CD4-positive, alpha-beta T cell treated with Interleukin-4 for 1 hour (primary cell): ENCODE measurements around the gene SYT1.

Source experiments
- DNase-seq, 2 donors: peaks; one replicate each; pipeline ENCODE4 v3.0.0-alpha.2; 2020 to 2022

The SYT1 gene

GRCh38 chr12:79366374-79366773, 501.8 kb downstream of the SYT1 start:
- no peak for DNase-seq

DNA sequence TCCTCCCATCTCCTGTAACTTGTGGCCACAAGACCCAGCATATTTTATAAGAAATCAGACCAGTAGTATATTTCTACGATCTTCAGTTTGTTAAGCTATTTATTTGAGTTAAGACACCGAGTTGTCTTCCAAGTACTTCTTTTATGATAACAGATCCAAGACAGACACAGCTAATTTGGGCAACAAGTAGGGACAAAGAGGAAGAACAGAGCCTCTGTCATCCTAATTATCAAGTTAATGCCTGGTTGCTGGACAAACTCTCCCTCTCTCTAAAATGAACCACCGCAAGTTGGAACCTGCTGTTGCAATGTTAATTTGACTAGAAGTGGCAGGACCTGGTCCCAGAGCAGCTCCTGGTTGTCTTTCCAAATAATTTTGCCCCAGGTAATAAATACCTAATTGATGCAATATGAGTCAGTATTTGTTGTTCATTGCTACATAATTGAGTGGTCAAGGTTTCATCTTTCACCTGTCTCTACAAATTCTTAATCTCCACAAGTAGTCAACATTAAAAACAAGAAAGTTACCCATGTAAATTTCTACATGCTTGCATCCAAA, 502.5 kb downstream of the SYT1 start:
- no peak for DNase-seq

DNA sequence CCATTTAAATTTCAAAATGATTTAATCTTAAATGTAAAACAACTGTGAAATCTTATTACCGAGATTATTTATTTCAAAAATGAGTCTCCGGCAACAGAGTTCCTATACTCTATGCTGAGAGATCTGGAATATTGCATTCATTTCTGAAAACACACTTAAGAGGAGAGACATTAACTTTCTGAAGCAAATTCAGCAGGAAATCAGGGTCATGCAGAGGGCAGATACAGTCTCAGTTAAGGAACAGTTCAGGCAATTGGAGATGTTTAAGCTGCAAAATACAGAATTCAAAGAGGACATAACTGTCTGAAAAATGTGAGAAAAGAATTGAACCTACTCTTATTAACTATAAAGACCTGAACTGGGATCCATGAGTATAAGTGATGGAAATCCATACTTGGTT, 505.4 kb downstream of the SYT1 start:
- no peak for DNase-seq

- no peak for DNase-seq
These were observed 506.7 kb downstream of the SYT1 start for GRCh38 chr12:79371226-79371625.

GRCh38 chr12:79373896-79374499, 509.4 kb downstream of the SYT1 start:
- no peak for DNase-seq

DNA sequence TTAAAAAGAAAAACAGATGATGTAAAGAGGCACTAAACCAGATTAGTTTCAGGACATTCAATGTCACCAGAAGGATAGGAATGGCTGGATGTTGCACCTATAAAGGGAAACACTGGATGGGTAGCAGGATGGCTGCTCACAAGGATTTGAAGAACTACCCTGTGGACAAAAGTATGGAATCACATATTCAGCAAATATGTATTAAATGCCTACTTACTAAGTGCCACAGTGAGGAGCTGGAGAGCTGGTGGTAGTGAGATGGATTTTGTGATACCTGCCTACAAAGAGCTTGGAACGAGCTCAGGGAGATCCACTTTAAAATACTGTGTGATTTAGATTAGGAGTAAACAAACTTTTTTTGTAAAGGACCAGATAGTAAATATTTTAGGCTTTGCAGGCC, 510.0 kb downstream of the SYT1 start:
- no peak for DNase-seq

DNA sequence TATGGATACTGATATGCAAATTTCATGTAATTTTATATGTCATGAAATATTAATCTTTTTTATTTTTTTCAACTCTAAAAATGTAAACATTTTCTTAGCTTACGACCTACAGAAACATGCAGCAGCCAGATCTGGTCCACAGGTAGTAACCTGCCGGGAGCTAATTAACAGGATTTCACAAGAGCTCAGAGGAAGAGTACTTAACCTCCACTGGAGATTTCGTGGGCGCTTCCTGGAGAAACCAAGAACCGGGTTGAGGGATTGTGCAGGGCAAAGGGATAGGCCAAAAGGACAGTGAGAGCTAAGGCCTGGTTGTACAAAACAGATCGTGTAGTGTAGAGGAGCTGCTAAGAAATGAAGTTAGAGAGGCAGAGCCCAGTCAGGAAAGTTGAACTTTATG, 510.5 kb downstream of the SYT1 start:
- DNase-seq, result no peak

GRCh38 chr12:79378496-79378895, 513.9 kb downstream of the SYT1 start:
- DNase-seq, result no peak

DNA sequence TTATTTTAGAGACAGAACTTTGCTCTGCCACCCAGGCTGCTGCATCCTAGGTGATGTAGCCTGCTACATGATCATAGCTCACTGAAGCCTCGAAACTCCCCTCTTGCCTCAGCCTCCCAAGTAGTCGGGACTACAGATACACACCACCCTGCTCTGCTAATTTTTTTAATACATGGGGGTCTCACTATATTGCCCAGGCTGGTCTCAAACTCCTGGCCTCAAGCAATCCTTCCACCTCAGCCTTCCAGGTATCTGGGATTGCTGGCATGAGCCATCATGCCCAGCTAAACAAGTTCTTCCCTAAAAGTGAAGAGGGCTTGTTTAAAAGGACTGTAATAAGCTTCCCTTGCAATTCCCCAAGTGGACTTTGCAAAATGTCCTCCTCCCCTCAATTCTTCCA, 515.8 kb downstream of the SYT1 start:
- DNase-seq, result no peak

DNA sequence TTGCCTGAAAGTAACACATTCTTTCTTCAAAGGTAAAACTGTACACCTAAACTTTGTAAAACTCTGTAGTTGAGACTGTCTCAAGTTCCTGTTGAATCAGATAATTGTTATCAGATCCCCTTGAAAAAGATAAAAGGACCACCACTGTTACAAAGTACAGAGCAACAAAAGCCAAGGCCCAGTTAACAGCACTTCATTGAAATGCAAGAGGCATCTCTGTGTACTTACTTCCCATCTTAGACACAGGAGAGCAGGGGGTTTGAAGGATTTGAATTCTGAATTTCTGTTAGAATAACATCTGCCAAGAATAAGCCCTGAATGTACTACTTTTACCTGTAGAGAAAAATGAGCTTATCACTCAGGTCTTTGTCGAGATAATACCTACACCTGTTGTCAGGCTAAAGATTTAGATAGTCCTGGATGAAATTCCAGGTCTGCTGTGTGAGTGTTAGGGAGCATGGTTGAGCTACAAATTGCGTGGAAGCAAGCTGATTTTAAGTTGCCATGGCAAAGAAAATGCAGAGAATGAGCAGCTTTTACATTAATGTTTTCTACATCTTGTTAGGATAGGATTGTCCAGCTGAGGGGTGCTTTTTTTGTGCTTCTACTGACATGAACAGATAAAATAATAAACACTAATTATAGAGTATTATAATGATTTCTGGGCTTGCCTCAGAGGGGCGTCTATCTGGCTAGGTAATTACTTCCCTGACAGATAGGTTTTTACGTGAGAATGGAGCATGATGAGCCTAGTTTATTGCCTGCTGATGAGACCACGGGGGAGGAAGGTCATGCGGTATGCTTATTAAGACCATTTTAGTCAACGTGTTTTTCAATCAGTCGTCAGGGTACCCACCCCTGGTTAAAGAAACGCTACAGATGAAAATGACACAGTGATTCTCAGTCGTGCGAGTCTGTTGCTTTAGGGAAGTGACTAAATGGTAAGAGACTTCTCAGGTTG, 517.0 kb downstream of the SYT1 start:
- DNase-seq, result no peak

GRCh38 chr12:79384551-79384950, 520.0 kb downstream of the SYT1 start:
- no peak for DNase-seq

DNA sequence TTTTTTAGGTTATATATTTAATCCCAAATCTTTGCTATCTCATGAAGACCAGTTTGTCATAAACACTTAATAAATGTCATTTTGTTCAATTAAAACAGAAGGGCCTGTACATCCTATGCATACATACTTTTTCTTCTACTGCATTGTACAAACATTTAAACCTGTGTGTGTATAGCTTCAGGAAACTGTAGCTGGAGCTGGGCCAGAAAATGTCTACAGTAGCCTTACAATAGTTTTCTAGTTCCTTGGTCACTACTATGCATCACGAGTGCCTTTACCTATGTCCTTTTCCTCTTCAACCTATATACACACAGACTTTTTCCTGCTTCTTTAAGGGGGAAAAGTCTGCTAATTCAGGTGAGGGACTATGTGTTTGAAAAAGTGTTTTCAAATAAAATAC, 523.4 kb downstream of the SYT1 start:
- DNase-seq, result no peak

GRCh38 chr12:79393842-79394241, 529.3 kb downstream of the SYT1 start:
- DNase-seq, result no peak

DNA sequence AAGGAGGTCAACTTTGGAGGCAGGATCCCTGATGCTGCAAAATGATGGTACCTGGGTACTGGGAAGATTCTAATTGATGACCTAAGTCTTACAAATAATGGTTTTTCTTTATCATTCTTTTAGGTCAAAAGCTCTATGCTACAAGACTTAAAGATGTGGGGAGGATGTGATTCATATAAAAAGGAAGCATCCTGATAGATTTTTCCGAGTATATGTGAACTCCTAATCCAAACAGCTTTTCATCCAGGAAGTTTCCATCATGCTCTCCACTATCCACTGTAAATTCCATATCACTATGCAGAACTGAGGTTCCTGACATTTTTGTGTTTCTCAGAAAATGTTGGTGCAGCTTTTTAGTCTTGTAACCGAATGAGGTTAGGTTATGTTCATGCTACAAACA, 533.0 kb downstream of the SYT1 start:
- no peak for DNase-seq

DNA sequence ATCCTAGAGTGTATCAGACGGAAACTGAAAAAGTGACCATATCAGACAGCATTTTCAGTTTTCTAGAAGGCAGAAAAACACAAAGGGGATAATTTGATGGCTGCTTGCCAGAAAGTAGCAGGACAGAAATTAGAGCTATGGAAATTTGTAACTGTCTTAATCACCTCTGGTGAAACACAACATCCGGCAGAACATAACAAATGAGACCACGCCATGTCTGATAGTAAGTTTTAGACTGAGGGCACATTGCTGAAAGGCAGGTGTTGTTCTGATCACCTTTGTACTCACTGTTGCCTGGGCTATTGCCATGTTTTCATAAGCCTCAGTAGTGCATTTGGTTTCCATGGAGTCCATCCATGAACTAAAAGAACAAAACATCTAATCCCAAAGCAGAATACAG, 535.9 kb downstream of the SYT1 start:
- no peak for DNase-seq

GRCh38 chr12:79402606-79403005, 538.0 kb downstream of the SYT1 start:
- DNase-seq, result no peak

DNA sequence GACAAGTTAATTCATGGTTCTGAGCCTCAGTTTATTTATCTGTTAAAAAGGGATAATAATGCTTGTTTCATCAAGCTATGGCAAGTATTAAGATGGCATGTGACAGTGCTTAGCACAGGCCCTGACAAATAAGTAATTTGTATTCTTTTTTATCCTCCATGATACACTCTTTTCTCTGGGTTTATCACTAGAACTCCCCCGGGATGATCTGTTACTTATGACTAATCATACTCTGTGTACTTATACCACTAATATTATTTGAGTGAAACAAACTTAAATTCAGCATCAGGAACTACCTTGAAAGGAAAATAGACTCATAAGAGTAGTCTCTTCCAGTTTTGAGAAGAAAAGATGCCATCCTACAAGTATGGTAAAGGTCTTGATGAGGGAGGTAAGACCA, 542.4 kb downstream of the SYT1 start:
- no peak for DNase-seq

- no peak for DNase-seq
These were observed 543.4 kb downstream of the SYT1 start for GRCh38 chr12:79407671-79408622.

DNA sequence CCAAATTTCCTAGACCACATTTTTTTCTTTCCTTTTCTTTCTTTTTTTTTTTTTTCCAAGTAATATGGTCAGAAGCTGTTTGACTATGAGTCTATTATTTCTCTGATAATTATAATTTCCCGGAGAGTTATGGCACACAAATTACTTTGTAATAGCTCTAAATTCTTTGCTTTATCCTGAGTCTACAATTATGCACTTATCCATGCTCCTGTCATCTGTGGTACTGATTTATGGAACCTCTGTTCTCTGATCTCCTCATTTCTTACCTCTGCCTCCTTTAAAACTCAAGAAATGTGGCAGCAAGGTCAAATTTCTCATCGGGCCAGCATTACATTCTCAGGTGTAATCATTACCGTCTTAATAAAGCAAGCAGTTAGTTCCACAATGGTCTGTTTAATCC, 544.1 kb downstream of the SYT1 start:
- no peak for DNase-seq

DNA sequence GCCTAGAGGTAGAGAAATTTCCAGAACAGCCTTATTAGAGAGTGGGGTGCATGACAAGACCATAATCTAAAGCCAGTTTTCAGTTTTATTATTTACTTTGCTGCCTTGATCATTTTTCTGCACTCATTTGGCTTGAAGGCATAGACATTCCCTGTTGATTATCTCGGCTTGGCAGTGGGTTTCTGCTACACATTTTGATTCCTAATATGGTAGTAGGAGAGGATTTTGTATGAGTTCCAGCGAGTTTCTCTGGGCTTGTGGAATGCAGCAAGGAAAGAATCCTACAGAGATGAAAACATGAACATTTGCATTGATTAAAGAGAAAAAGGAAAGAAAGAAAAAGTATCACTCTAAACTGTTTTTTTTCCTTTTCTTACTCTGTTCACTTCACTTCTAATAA, 545.0 kb downstream of the SYT1 start:
- DNase-seq, result no peak

- DNase-seq, result no peak
These were observed 547.2 kb downstream of the SYT1 start for GRCh38 chr12:79411791-79412190.

DNA sequence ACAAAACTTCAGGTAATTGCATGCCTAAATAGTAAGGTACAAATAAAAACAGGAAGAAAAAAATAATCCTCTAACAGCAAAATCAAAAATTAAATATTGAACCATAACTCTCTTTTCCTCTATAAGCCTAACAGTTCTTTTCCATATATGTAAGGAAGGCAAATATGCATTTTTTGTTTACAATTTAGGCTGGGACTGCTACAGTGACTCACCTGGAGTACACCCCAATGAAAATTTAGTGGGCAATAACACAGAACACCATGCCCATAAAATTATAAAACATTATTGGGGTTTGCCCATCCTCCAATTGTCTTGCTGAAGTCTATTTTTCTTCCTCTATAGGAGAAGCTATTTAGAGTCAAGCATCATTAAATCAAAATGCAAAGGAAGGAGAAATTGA, 549.2 kb downstream of the SYT1 start:
- DNase-seq, result no peak

GRCh38 chr12:79414252-79414651, 549.7 kb downstream of the SYT1 start:
- DNase-seq, result no peak
